Astrocyte of the cerebellum (primary cell): ENCODE data around the gene SLC17A9.

Experiments
- DNase-seq: peaks from one replicate; pipeline ENCODE4 v3.0.0-alpha.2; 2011; ENCODE audit warnings: low read depth
- H3K4me3 ChIP-seq: 2 replicates; pipeline ENCODE4 v1.5.1; 2011; ENCODE audit warnings: mild to moderate bottlenecking, low read depth, low read length, moderate library complexity
- in situ Hi-C: cut with HindIII; loops from 2 replicates; pipeline ENCODE4 v1.10.0; 2017; ENCODE audit warnings: low sequenced_read_pairs
- TF ChIP-seq, protein P1 (sequence below): IDR thresholded peaks from 2 replicates; pipeline ENCODE4 v1.5.1; 2012; ENCODE audit warnings: low read length, low read depth, moderate library complexity, mild to moderate bottlenecking; ENCODE audit errors: missing control alignments

The SLC17A9 gene

DNA sequence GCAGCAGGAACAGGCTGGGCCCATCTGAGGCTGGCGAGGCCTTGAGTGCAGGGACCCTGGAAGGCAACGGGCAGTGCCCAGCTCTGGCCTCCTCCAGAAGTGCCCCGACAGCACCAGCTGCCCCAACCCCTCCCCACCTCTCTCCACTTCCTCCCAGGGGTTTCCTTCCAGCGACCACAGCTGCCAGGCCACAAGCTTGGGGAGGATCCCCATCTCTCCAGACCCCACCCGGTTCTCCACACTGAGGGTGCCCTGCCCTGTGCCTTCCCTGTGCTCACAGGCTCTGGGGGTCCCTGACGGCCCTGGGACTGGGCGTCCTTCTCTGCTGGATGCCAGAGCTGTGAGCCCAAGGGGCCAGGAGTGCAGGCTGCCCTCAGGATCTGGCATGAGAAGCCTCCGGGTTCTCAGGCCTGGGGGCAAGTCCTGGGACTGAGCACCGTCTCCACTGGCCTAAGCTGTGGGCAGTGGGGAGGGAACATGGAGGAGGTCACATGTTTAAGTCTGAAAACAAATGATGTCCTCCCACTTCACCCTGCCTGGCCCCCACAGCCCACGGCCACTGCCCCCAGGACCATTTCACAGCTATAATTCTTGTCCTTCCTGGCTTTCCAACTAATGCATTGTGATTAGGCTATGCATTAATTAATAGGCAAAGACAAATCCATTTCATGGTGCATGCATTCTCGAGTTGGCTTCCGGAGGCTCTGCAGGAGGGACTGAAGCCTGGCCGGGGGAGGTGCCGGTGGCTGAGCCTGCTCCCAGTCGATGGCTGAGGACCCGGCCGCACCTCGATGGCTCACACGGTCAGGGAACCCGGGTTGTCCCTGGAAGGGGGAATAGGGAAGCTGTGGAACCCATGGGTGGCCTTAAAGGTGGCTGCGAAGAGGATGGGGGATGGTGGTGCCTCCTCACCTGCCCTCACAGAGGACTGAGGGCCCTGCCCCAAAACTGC, 29.9 kb downstream of the SLC17A9 start:
- no peak overlapping the region for H3K4me3 ChIP-seq
- DNase-seq = no peak
- TF ChIP-seq, protein P1, sequence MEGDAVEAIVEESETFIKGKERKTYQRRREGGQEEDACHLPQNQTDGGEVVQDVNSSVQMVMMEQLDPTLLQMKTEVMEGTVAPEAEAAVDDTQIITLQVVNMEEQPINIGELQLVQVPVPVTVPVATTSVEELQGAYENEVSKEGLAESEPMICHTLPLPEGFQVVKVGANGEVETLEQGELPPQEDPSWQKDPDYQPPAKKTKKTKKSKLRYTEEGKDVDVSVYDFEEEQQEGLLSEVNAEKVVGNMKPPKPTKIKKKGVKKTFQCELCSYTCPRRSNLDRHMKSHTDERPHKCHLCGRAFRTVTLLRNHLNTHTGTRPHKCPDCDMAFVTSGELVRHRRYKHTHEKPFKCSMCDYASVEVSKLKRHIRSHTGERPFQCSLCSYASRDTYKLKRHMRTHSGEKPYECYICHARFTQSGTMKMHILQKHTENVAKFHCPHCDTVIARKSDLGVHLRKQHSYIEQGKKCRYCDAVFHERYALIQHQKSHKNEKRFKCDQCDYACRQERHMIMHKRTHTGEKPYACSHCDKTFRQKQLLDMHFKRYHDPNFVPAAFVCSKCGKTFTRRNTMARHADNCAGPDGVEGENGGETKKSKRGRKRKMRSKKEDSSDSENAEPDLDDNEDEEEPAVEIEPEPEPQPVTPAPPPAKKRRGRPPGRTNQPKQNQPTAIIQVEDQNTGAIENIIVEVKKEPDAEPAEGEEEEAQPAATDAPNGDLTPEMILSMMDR = no peak
- in situ Hi-C loops = no loop called here

DNA sequence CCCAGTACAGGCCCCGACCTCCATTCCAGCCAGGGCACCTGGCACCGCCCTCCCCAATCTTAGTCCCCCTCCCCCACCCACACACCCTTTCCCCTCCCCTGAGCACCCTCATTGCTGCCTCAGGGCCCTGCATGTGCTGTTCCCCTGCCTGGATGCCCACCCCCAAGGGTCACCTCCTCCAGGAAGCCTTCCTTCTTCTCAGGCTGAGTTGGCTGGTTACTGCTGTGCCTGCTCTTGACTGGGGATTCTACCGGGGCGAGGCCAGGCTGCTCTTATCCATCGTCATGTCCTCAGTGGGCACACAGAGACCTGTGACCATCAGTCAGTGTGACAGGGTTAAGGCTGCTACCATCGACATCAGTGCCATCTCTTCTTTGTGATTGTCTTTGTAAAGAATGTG, 30.7 kb downstream of the SLC17A9 start:
- no peak for DNase-seq
- in situ Hi-C loops = no loop called here
- TF ChIP-seq, protein P1 = no peak
- no peak overlapping the region for H3K4me3 ChIP-seq

DNA sequence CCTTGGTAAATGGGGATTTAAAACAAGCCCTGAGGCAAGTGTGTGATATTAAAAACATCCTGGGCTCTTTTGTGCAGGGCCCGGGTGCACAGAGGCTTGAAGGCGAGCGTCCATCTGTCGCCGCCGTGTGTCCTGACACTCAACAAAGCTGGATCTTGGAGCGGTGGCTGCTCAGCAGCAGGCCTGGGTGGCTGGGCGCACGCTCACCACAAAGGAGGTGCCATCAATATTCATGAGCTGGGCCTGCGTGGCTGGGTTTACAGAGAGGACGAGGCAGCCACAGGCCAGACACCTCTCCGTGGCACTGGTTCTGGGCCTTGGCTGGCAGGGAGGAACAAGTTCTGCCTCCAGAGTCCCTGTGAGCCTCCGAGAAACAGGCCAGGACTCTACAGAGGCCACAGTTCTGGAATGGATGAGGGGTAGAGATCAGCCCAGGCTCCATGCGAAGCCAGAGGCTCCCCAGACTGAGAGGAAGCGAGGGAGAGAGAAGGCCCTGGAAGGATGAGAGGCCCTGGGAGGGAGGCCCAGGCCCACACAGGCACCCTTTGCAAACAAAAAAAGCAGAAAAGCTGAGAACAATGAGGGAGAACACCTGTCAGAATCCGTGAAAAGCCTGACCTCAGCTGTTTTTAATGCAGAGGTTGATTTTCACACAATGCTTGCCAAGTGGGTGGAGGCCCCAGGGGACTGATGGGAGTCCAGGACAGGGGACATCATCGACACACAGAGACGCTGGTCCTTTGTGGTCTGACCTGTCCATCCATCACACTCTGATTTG, 32.3 kb downstream of the SLC17A9 start:
- in situ Hi-C loops = no loop called here
- H3K4me3 ChIP-seq = no peak overlapping the region
- TF ChIP-seq, protein P1 = no peak
- no peak for DNase-seq

DNA sequence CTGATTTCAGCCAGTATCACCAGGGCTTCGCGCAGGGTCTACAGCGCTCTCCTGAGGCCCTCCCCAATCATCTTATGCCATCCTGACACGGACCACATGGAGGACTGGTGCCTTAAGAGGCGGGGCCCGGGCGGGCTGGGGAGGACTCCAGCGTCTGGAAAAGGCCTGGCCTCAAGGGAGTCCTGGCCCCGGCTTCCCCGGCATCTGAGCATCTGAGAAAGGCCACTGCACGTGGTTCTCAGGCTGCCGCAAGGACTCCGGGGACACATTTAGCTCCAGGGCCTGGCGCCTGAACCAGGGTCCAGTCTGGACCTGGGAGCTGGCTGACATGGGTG, 32.9 kb downstream of the SLC17A9 start:
- in situ Hi-C loops = no loop called here
- TF ChIP-seq, protein P1 = no peak
- no peak overlapping the region for H3K4me3 ChIP-seq
- DNase-seq = no peak

DNA sequence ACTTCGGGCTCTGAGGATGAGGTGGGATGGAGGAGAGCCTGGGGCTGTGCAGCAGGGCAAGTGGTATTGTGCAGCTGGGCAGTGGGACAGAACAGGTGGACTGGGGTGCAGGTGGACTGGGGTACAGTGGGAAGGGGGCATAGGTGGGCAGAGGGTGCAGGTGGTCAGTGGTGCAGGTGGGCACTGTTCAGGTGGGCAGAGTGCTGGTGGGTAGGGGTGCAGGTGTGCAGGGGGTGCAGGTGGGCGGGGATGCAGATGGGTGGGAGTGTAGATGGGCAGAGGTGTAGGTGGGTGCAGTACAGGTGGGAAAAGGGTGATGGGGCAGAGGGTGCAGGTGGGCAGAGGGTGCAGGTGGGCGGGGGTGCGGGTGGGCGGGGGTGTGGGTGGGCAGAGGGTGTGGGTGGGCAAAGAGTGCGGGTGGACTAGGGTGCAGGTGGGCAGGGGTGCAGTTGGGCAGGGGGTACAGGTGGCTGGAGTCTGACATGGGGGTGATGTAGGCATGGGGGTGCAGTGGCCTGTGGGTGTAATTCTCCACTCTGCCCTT, 33.8 kb downstream of the SLC17A9 start:
- in situ Hi-C loops = no loop called here
- no peak overlapping the region for H3K4me3 ChIP-seq
- TF ChIP-seq, protein P1 = no peak
- no peak for DNase-seq

DNA sequence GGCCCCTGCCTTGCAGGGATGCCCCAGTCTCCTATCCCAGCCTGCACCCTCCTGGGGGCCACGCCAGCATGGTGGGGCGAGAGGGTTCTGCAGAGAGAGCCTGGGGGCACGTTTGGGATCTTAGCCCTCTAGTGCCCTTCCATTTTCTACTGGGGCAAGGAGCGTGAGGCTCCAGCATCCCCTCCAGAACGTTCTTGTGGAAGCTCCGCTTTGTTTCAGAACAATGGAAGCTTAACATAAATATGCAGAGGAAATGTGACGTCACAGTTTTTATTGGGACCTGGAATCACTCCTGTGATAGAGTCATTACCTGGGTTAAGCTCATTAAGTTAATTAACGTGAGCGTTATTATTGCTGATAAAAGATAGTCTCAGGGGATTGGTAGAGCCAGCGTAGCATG, 34.6 kb downstream of the SLC17A9 start:
- in situ Hi-C loops = no loop called here
- no peak for DNase-seq
- no peak overlapping the region for H3K4me3 ChIP-seq
- TF ChIP-seq, protein P1 = no peak
